Stimulated activated CD8-positive, alpha-beta memory T cell treated with anti-CD3 and anti-CD28 coated beads, Interleukin-4, amount 100 ng/mL, for 24 hours (primary cell): Measurements from ENCODE around the gene RNPEP.
"Not testable (repeated sequence)": the region's sequence is repeated elsewhere in the genome, so short reads cannot be mapped to it uniquely, and the experiment has no call there.

Source experiments
- DNase-seq: peaks from one replicate; pipeline ENCODE4 v3.0.0-alpha.2; 2020; ENCODE audit warnings: low read depth

RNPEP gene

DNA sequence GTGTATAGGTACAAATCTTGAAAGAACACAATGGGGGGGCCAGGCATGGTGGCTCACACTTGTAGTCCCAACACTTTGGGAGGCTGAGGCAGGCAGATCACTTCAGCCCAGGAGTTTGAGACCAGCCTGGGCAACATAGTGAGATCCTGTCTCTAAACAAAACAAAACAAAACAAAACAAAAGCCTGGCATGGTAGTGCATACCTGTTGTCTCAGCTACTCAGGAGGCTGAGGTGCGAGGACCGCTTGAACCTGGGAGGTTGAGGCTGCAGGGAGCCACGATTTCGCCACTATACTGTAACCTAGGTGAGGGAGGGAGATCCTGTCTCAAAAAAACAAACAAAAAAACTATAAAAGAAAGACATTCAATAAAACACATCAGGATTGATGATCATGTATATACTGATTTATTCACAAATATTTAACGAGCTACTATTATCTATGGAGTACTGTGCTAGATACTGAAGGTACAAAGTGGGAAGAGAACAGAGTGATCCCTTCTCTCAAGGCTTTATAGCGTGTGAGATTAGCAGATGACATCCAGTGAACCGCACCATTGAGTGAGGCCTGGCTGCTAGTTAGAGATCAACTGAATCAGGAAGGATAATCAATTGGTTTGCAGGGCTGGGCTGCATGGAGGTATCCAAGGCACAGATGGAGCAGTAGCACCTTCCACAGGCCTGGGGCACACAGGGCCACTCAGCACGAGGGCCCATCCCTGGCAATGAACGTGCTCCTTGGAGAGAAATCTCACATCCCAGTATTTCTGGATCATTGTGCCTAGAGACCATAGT lies 54.3 kb downstream of the RNPEP start:
- DNase-seq, result no peak

- no peak for DNase-seq
Measured at GRCh38 chr1:202037706-202038296, 55.4 kb downstream of the RNPEP start.

GRCh38 chr1:202038688-202039346 lies 56.4 kb downstream of the RNPEP start:
- no peak for DNase-seq

- no peak for DNase-seq
Measured at GRCh38 chr1:202045705-202046104, 63.3 kb downstream of the RNPEP start.

- DNase-seq, result no peak
Measured at GRCh38 chr1:202046227-202046626, 63.8 kb downstream of the RNPEP start.

DNA sequence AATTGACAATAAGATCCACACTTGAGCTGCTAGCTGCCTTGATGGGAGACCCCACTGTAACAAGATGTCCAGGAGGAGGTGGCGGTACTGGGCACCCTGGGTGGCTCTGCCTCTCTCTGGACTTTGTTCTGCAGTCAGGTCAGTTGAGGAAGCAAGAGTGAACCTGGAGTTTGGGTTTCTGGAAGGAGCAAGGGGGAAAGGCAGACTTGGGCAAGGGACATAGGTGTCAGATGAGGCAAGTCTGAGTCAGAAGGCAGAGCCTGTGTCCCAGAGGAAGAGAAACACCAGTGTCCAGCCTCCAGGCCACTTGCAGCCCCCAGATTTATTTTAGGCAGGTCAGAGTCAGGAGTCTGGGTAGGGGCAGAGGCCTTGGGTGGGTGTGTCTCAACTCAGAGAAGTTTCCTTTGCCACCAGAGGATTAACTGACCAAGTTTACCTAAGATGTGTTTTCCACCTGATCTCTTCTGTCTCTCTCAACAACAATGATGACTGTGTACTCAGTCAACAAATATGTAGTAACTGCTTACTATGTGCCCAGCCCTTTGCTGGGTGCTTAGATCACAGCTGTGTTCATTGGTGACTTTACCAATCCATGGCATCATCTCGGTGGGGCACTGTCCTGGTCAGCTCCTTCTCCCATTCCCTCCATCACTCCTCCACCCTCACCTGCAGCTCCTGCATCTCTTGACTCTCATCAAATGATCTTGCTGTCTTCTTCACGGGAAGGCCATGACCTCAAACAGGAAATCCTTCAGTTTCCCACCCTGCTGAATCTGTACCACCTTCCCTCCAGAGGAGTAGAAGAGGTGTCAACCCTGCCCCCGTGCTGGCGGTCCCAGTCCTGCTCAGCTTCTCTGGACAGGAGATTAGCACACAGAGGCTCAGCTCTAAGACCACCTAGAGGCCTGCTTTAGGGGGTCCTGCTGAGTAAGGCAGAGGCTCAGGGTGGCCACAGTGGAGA lies 64.6 kb downstream of the RNPEP start:
- no peak for DNase-seq

- DNase-seq, result no peak
Measured at GRCh38 chr1:202047977-202048376, 65.5 kb downstream of the RNPEP start.

DNA sequence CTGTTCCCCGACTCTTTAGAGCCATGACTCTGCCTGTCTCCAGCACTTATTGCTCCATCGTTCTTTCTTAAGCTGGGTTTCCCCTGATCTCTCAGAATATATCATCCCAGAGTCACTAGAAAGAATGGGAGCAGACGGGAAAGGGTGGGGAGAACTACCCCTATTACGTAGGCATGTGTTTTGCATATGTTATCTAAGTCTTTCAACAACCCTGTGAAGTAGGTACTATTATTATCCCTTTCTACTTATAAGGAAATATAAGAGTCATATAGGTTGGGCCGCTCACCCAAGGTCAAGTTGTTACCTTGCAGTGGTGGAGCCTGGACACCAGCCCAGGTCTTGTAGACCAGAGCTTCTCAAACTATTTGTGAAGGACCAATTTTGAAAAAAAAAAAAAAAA lies 66.7 kb downstream of the RNPEP start:
- DNase-seq, result no peak

DNA sequence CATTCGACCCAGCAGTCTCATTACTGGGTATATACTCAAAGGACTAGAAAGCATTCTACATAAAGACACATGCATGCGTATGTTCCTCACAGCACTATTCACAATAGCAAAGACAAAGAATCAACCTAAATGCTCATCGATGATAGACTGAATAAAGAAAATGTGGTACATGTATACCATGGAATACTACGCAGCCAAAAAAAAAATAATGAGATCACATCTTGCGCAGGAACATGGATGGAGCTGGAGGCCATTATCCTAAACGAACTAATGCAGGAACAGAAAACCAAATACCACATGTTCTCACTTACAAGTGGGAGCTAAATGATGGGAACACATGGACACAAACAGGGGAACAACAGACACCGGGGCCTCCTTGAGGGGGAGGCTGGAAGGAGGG lies 71.6 kb downstream of the RNPEP start:
- DNase-seq, result no peak

- DNase-seq, result not testable (repeated sequence)
Measured at GRCh38 chr1:202054673-202055072, 72.2 kb downstream of the RNPEP start.
